ENCODE data around the gene GSK3A. TPM values are rescaled to one million over a fixed set of nuclear protein-coding genes. Genes with fewer than 3 reads are reported as not detected.

The GSK3A gene
- total and polyA plus RNA-seq, 7 donors, result 48.7 to 117 (median 64.8) TPM

GRCh38 chr19:42284591-42285341 is 42.4 kb upstream of the GSK3A start:
- H3K4me1 ChIP-seq, result peaks cover 44% of the 10 kb centered on the region
- ATAC-seq, result no peak
- intact Hi-C loops (cut with DNase I), result no loop called here
- H3K36me3 ChIP-seq (ENCODE audit: insufficient read depth in 1 of 2, low read depth in 1 of 2), result peaks cover 4 to 31% of the 10 kb centered on the region in 2 donors
- DNase-seq, result peak in 1 of 2 donors; percentile 62
- TF ChIP-seq CTCF (IDR thresholded peaks at IDR 0.05), result no peak
- H3K27me3 ChIP-seq (ENCODE audit: insufficient read depth in 3 of 3, low read length in 2 of 3), result no peaks in the 10 kb centered on the region
- peak overlapping the region; percentile 52 for H3K27ac ChIP-seq
- peak overlapping the region; percentile 68 for H3K4me3 ChIP-seq
- no peaks in the 10 kb centered on the region for H3K9me3 ChIP-seq
- 4 to 11% (median 4%) methylated on average over 27 to 41 of the region's 41 CpGs for WGBS, 3 donors

GRCh38 chr19:42284066-42284501 is 41.7 kb upstream of the GSK3A start:
- no peak for TF ChIP-seq CTCF (IDR thresholded peaks at IDR 0.05)
- H3K9me3 ChIP-seq, result no peaks in the 10 kb centered on the region
- ATAC-seq, result peak; percentile 46 to 57 (median 50)
- H3K27me3 ChIP-seq (ENCODE audit: insufficient read depth in 3 of 3, low read length in 2 of 3), result no peaks in the 10 kb centered on the region
- DNase-seq, result peak; percentile 86 to 93
- H3K4me3 ChIP-seq, result peak overlapping the region; percentile 66
- H3K36me3 ChIP-seq (ENCODE audit: insufficient read depth in 1 of 2, low read depth in 1 of 2), result peaks cover 4 to 24% of the 10 kb centered on the region in 2 donors
- intact Hi-C loops (cut with DNase I), result no loop called here
- peaks cover 50% of the 10 kb centered on the region for H3K4me1 ChIP-seq
- peak overlapping the region; percentile 91 for H3K27ac ChIP-seq
- 0 to 5% (median 1%) methylated on average over 4 to 72 of the region's 76 CpGs for WGBS, 3 donors

GRCh38 chr19:42283188-42284065 is 41.0 kb upstream of the GSK3A start:
- ATAC-seq, result peak; percentile 76 to 80 (median 79)
- intact Hi-C loops (cut with DNase I), result no loop called here
- WGBS, 3 donors, result 3 to 5% (median 3%) methylated on average over 31 to 62 of the region's 74 CpGs

GRCh38 chr19:42282819-42283187 is 40.4 kb upstream of the GSK3A start:
- H3K4me3 ChIP-seq, result peak overlapping the region; percentile 66
- intact Hi-C loops (cut with DNase I), result no loop called here
- 49 to 61% (median 53%) methylated on average over 4 of the region's 4 CpGs for WGBS, 3 donors

More at GRCh38 chr19:42283188-42284065, 41.0 kb upstream of the GSK3A start:
- Histone ChIP-seq H3K27ac (peak overlapping the region; percentile 91), H3K27me3 (ENCODE audit: insufficient read depth in 3 of 3, low read length in 2 of 3) (no peaks in the 10 kb centered on the region), H3K4me1 (peaks cover 56% of the 10 kb centered on the region), H3K36me3 (ENCODE audit: insufficient read depth in 1 of 2, low read depth in 1 of 2) (peaks cover 4 to 17% of the 10 kb centered on the region in 2 donors), H3K9me3 (no peaks in the 10 kb centered on the region), H3K4me3 (peak overlapping the region; percentile 66)
- DNase-seq, result peak; percentile 97 to 98
- no peak for TF ChIP-seq CTCF (IDR thresholded peaks at IDR 0.05)

More at GRCh38 chr19:42282819-42283187, 40.4 kb upstream of the GSK3A start:
- H3K4me1 ChIP-seq, result peaks cover 62% of the 10 kb centered on the region
- no peak for ATAC-seq
- TF ChIP-seq CTCF (IDR thresholded peaks at IDR 0.05), result no peak
- H3K9me3 ChIP-seq, result no peaks in the 10 kb centered on the region
- H3K27me3 ChIP-seq (ENCODE audit: insufficient read depth in 3 of 3, low read length in 2 of 3), result no peaks in the 10 kb centered on the region
- peak overlapping the region; percentile 91 for H3K27ac ChIP-seq
- no peak for DNase-seq
- H3K36me3 ChIP-seq (ENCODE audit: insufficient read depth in 1 of 2, low read depth in 1 of 2), result peaks cover 4 to 11% of the 10 kb centered on the region in 2 donors
